HG03469 (cell line): Measurements from ENCODE around the gene CCSAP.
A peak's percentile ranks its signal among the peaks of the same experiment; 100 is the strongest.

Experiments
- ATAC-seq: cut with Tn5 transposase; IDR thresholded peaks from one replicate; pipeline ENCODE4 v1.9.1; 2021; ENCODE audit warnings: mild to moderate bottlenecking, moderate library complexity, moderate number of reproducible peaks; ENCODE audit not compliant: unreplicated experiment

CCSAP gene

GRCh38 chr1:229365569-229365968 lies 22.7 kb upstream of the CCSAP start:
- no peak for ATAC-seq

GRCh38 chr1:229364207-229365065 lies 21.6 kb upstream of the CCSAP start:
- ATAC-seq: no peak

- ATAC-seq: no peak
Measured at GRCh38 chr1:229363723-229364122, 20.9 kb upstream of the CCSAP start.

DNA sequence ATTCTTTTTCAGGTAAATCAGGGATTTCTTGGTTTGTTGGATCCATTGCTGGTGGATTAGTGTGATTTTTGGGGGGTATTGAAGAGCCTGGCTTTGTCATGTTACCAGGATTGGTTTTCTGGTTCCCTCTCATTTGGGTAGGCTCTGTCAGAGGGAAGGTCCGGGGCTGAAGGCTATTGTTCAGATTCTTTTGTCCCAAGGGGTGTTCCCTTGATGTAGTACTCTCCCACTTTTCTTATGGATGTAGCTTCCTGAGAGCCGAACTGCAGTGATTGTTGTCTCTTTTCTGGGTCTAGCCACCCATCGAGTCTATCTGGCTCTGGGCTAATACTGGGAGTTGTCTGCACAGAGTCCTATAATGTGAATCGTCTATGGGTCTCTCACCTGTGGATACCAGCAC lies 17.6 kb upstream of the CCSAP start:
- ATAC-seq: no peak

GRCh38 chr1:229355661-229356060 lies 12.8 kb upstream of the CCSAP start:
- ATAC-seq: no peak

- ATAC-seq: no peak
Measured at GRCh38 chr1:229354226-229354625, 11.4 kb upstream of the CCSAP start.

DNA sequence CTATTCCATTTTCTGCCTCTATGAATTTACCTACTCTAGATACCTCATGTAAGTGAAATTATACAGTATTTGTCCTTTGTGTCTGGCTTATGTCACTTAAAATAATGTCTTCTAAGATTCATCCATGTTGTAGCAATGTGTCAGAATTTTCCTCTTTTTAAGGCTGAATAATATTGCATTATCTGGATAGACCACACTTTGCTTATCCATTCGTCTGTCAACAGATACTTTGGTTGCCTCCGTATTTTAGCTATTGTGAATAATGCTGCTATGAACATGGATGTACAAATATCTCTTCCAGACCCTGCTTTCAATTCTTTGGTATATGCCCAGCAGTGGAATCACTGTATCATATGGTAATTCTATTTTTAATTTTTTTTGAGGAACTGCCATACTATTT lies 10.1 kb upstream of the CCSAP start:
- ATAC-seq: no peak

DNA sequence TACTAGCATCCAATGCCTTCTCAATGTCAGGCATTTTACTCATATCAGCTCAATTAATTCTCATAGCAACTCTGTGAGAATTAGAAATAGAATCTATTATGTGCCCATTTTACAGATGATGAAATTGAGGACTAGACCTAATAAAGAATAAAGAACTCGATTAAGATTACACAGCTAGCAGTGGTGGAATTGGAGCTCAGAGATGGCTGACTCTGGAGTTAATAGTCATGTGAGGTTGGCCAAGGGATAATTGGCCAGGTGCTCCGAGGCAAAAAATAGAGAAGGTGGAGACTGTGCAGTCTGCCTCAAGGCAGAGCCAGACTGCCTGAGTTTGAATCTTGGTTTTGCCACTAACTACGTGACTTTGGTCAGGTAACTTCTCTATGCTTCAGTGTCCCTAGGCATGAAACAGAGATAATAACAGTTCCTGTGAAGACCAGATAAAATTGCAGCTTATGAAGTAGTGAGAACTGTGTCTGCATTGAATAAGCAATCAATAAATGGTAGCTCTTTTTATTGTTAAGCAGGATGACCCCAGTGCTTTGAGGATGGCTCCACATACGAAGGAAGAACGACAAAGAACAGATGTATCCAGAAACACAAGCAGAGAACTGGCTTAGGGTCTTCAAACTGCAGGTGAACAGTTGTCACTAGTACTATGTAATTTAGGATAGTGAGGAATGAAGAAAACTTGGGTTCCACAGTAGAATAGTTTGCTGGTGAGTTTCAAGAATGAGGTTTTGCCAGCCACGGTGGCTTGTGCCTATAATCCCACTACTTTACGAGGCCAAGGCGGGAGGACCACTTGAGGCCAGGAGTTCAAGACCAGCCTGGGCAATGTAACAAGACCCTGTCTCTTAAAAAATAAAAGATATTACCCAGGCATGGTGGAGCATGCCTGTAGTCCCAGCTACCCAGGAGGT lies 6.9 kb upstream of the CCSAP start:
- ATAC-seq: no peak

DNA sequence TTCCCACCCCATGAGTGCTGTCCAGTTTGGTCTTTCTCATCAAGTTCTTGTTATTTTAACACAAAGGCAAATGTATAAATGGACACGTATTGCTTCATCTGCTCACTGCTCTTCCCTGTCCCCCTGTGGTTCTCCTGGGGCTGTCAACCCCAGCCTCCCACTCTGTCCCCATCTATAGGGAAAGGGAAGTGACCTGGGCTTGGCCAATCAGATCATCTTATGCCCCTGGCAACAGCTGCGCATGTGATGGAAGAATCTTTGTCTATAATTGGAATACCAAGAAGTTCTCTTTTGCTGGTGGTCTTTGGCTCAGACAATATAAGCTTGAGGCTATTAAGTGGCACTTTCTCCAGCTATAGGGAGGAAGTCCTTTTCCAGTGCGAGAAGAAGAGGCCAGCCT lies 4.7 kb upstream of the CCSAP start:
- ATAC-seq: no peak

GRCh38 chr1:229344937-229345684 lies 2.3 kb upstream of the CCSAP start:
- no peak for ATAC-seq

- no peak for ATAC-seq
Measured at GRCh38 chr1:229344139-229344538, 1.3 kb upstream of the CCSAP start.

GRCh38 chr1:229341774-229342655 lies 832 bp downstream of the CCSAP start:
- peak; percentile 47 for ATAC-seq

DNA sequence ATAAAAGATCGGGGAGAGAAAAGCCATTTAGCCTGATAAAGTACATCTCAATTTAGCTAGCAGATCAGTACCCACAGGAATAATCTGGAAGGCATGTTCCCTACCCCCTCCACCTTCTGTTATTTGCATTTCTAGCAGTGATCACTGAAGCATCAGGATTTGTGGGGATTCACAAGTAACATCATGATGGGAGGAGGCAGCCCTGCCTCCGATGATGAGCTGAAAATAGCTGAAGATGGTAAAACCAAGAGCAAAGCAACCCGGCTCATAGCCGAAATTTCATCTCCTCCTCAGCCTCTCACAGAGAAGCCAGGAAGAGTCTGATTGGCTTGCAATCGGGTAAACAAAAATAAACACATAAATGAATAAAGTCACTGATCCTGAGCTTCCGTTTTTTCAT lies 2.4 kb downstream of the CCSAP start:
- ATAC-seq: no peak

GRCh38 chr1:229339520-229339919 lies 3.3 kb downstream of the CCSAP start:
- ATAC-seq: no peak

- ATAC-seq: no peak
Measured at GRCh38 chr1:229339086-229339485, 3.8 kb downstream of the CCSAP start.

GRCh38 chr1:229336345-229336744 lies 6.5 kb downstream of the CCSAP start:
- ATAC-seq: no peak

DNA sequence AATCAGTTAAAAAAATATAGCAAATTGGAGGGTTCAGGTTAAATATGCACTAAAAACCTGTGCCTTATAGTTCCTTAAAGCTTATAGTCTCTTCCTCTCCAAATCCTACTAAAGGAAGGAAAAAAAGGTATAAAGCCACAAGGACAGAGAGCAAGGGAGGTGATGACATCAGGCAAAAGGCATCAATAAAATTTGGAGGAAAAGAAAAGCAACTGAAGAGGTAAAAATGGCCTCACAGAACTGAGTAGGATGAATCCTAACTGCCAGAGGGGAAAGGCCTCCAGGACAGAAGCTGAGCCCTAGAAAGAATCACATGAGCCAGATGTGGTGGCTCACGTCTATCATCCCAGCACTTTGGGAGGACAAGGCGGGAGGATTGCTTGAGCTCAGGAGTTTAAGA lies 8.1 kb downstream of the CCSAP start:
- no peak for ATAC-seq

- ATAC-seq: no peak
Measured at GRCh38 chr1:229334269-229334668, 8.6 kb downstream of the CCSAP start.

- ATAC-seq: no peak
Measured at GRCh38 chr1:229328598-229329362, 14.1 kb downstream of the CCSAP start.
